Fibroblast of lung (primary cell): Measurements from ENCODE around the gene EPSTI1. TPM values are rescaled to one million over a fixed set of nuclear protein-coding genes. Genes with fewer than 3 reads are reported as not detected.

Experiments
- DNase-seq, 2 donors: peaks; one replicate each; pipeline versions ENCODE4 v3.0.0 to v3.0.0-alpha.2; 2010; ENCODE audit warnings: low read depth in 2 of 2
- H2AFZ ChIP-seq: 2 replicates; pipeline ENCODE4 v1.5.1; 2012; ENCODE audit warnings: low read length, control low read depth, inconsistent platforms
- H3K27ac ChIP-seq: 2 replicates; pipeline ENCODE4 v1.5.1; 2011; ENCODE audit warnings: low read length, control low read depth; ENCODE audit not compliant: insufficient read depth
- H3K27me3 ChIP-seq: 2 replicates; pipeline ENCODE4 v1.5.1; 2011; ENCODE audit warnings: mild to moderate bottlenecking, low read length; ENCODE audit not compliant: control insufficient read depth, insufficient read depth
- H3K36me3 ChIP-seq: 2 replicates; pipeline ENCODE4 v1.5.1; 2011; ENCODE audit warnings: low read length; ENCODE audit not compliant: control insufficient read depth, insufficient read depth
- H3K4me1 ChIP-seq: 2 replicates; pipeline ENCODE4 v1.5.1; 2011; ENCODE audit warnings: low read length; ENCODE audit not compliant: control insufficient read depth, insufficient read depth; ENCODE audit errors: extremely low read depth
- H3K4me2 ChIP-seq: 2 replicates; pipeline ENCODE4 v1.5.1; 2011; ENCODE audit warnings: low read length, control low read depth; ENCODE audit not compliant: insufficient read depth; ENCODE audit errors: extremely low read depth
- H3K4me3 ChIP-seq, 4 experiments: fragments of 200-600 bp in 1 of 4; sonication (generic) in 1 of 4; replicated peaks in 1 of 4; 2 replicates each; pipeline ENCODE4 v1.5.1; 2011 to 2016; ENCODE audit warnings: low read length in 4 of 4, low read depth in 3 of 4, mild to moderate bottlenecking in 3 of 4, control low read depth in 2 of 4, inconsistent platforms in 1 of 4, mixed read lengths in 1 of 4; ENCODE audit not compliant: insufficient read depth in 1 of 4; ENCODE audit errors: control extremely low read depth in 1 of 4
- H3K79me2 ChIP-seq: 2 replicates; pipeline ENCODE4 v1.5.1; 2012; ENCODE audit warnings: mild to moderate bottlenecking, low read length, inconsistent platforms; ENCODE audit not compliant: control insufficient read depth, insufficient read depth
- H3K9ac ChIP-seq: 2 replicates; pipeline ENCODE4 v1.5.1; 2011; ENCODE audit warnings: mild to moderate bottlenecking, low read length, control low read depth; ENCODE audit not compliant: insufficient read depth
- H3K9me3 ChIP-seq: 2 replicates; pipeline ENCODE4 v1.5.1; 2012; ENCODE audit warnings: low read depth, low read length; ENCODE audit not compliant: control insufficient read depth, insufficient read depth
- H4K20me1 ChIP-seq: 2 replicates; pipeline ENCODE4 v1.5.1; 2011; ENCODE audit warnings: low read length; ENCODE audit not compliant: control insufficient read depth, insufficient read depth; ENCODE audit errors: extremely low read depth
- CTCF ChIP-seq, 2 donors: IDR thresholded peaks in 1 of 2; conservative IDR thresholded peaks in 1 of 2; 1 replicate in 1 of 2; 2 replicates in 1 of 2; pipeline ENCODE4 v1.5.1; 2011 to 2012; ENCODE audit warnings: low read length in 2 of 2, control low read depth in 1 of 2, inconsistent platforms in 1 of 2, low read depth in 1 of 2, mild to moderate bottlenecking in 1 of 2
- EZH2 ChIP-seq: IDR thresholded peaks from 2 replicates; pipeline ENCODE4 v1.5.1; 2012; ENCODE audit warnings: low read length, control low read depth, mild to moderate bottlenecking; ENCODE audit errors: missing control alignments
- polyA plus RNA-seq, 2 donors: library from polyadenylated mRNA; depleted of rRNA in 1 of 2; stranded (reverse) in 1 of 2; unstranded in 1 of 2; fragments of >200 nt; gene quantifications; 2 replicates each; pipeline ENCODE4 v1.2.1, GENCODE V29; 2011 to 2012; ENCODE audit warnings: missing spikeins in 1 of 2
- total RNA-seq: library from RNA; depleted of rRNA; stranded (reverse); fragments of >200 nt; gene quantifications from 2 replicates; pipeline ENCODE4 v1.2.1, GENCODE V29; 2014

Gene EPSTI1
- total and polyA plus RNA-seq, 2 donors (not counting 1 experiment from before 2014, with no cell fraction given) = 5.6 to 10.9 TPM

- H3K4me2 ChIP-seq = no peak overlapping the region
- H3K4me1 ChIP-seq = peaks cover 6% of the 10 kb centered on the region
- no peak for DNase-seq
- H3K79me2 ChIP-seq = no peaks in the 10 kb centered on the region
- H3K9ac ChIP-seq = no peak overlapping the region
- no peaks in the 10 kb centered on the region for H3K36me3 ChIP-seq
- H3K4me3 ChIP-seq = no peak overlapping the region
- H3K27me3 ChIP-seq = no peaks in the 10 kb centered on the region
- H2AFZ ChIP-seq = no peak overlapping the region
- H3K9me3 ChIP-seq = no peaks in the 10 kb centered on the region
- no peak overlapping the region for H3K27ac ChIP-seq
- H4K20me1 ChIP-seq = no peaks in the 10 kb centered on the region
- no peak for TF ChIP-seq EZH2
- TF ChIP-seq CTCF (conservative IDR thresholded peaks at IDR 0.05 in 1 of 2, IDR thresholded peaks at IDR 0.05 in 1 of 2; ENCODE audit: low read depth in 1 of 2, low read length in 2 of 2) = no peak
Measured at GRCh38 chr13:42883142-42883541, 108.9 kb downstream of the EPSTI1 start.

- Histone ChIP-seq H3K4me3 (no peak overlapping the region), H3K79me2 (no peaks in the 10 kb centered on the region), H3K9me3 (no peaks in the 10 kb centered on the region), H3K27ac (no peak overlapping the region), H3K4me2 (no peak overlapping the region), H2AFZ (no peak overlapping the region), H3K4me1 (peaks cover 6% of the 10 kb centered on the region), H3K27me3 (no peaks in the 10 kb centered on the region), H3K36me3 (no peaks in the 10 kb centered on the region), H4K20me1 (no peaks in the 10 kb centered on the region), H3K9ac (no peak overlapping the region)
- TF ChIP-seq EZH2 (no peak), CTCF (conservative IDR thresholded peaks at IDR 0.05 in 1 of 2, IDR thresholded peaks at IDR 0.05 in 1 of 2; ENCODE audit: low read depth in 1 of 2, low read length in 2 of 2) (no peak)
- DNase-seq = no peak
Measured at GRCh38 chr13:42880056-42880605, 111.9 kb downstream of the EPSTI1 start.

GRCh38 chr13:42878721-42879120 is 113.3 kb downstream of the EPSTI1 start:
- no peak overlapping the region for H3K4me2 ChIP-seq
- no peaks in the 10 kb centered on the region for H3K27me3 ChIP-seq
- no peak for TF ChIP-seq EZH2
- TF ChIP-seq CTCF (conservative IDR thresholded peaks at IDR 0.05 in 1 of 2, IDR thresholded peaks at IDR 0.05 in 1 of 2; ENCODE audit: low read depth in 1 of 2, low read length in 2 of 2) = no peak
- no peak overlapping the region for H2AFZ ChIP-seq
- DNase-seq = no peak
- H3K4me3 ChIP-seq = no peak overlapping the region
- no peaks in the 10 kb centered on the region for H3K36me3 ChIP-seq
- no peak overlapping the region for H3K27ac ChIP-seq
- no peaks in the 10 kb centered on the region for H3K9me3 ChIP-seq
- H3K9ac ChIP-seq = no peak overlapping the region
- no peaks in the 10 kb centered on the region for H4K20me1 ChIP-seq
- H3K79me2 ChIP-seq = no peaks in the 10 kb centered on the region
- H3K4me1 ChIP-seq = peaks cover 4% of the 10 kb centered on the region
